IMR-90 (cell line): Measurements from ENCODE around the gene GLCE.

Experiments used
- BHLHE40 ChIP-seq: fragments of 150-350 bp; IDR thresholded peaks from 2 replicates; pipeline ENCODE4 v1.6.1; 2016; ENCODE audit warnings: mild to moderate bottlenecking, low read depth, low read length
- CHD1 ChIP-seq: IDR thresholded peaks from 2 replicates; pipeline ENCODE4 v1.6.1; 2012; ENCODE audit warnings: low read depth, low read length, improper control_type of control experiment
- CTCF ChIP-seq: conservative IDR thresholded peaks from 2 replicates; pipeline ENCODE4 v1.5.1; 2012; ENCODE audit warnings: mild to moderate bottlenecking, low read depth, low read length, improper control_type of control experiment
- FOS ChIP-seq: fragments of 150-350 bp; IDR thresholded peaks from 2 replicates; pipeline ENCODE4 v1.6.1; 2016; ENCODE audit warnings: low read depth, low read length
- MAZ ChIP-seq: IDR thresholded peaks from 2 replicates; pipeline ENCODE4 v1.6.1; 2012; ENCODE audit warnings: low read depth, mild to moderate bottlenecking, low read length, improper control_type of control experiment, moderate library complexity, borderline replicate concordance
- POLR2A ChIP-seq: IDR thresholded peaks from 2 replicates; pipeline ENCODE4 v1.6.1; 2012; ENCODE audit warnings: mild to moderate bottlenecking, low read depth, low read length
- RAD21 ChIP-seq: IDR thresholded peaks from 2 replicates; pipeline ENCODE4 v1.6.1; 2012; ENCODE audit warnings: low read length, improper control_type of control experiment
- RFX5 ChIP-seq: IDR thresholded peaks from 2 replicates; pipeline ENCODE4 v1.8.0; 2012; ENCODE audit warnings: low read depth, mild to moderate bottlenecking, low read length, moderate library complexity
- USF2 ChIP-seq: fragments of 150-350 bp; IDR thresholded peaks from 2 replicates; pipeline ENCODE4 v1.6.1; 2017; ENCODE audit warnings: mild to moderate bottlenecking, antibody characterized with exemption, low read length, low read depth

DNA sequence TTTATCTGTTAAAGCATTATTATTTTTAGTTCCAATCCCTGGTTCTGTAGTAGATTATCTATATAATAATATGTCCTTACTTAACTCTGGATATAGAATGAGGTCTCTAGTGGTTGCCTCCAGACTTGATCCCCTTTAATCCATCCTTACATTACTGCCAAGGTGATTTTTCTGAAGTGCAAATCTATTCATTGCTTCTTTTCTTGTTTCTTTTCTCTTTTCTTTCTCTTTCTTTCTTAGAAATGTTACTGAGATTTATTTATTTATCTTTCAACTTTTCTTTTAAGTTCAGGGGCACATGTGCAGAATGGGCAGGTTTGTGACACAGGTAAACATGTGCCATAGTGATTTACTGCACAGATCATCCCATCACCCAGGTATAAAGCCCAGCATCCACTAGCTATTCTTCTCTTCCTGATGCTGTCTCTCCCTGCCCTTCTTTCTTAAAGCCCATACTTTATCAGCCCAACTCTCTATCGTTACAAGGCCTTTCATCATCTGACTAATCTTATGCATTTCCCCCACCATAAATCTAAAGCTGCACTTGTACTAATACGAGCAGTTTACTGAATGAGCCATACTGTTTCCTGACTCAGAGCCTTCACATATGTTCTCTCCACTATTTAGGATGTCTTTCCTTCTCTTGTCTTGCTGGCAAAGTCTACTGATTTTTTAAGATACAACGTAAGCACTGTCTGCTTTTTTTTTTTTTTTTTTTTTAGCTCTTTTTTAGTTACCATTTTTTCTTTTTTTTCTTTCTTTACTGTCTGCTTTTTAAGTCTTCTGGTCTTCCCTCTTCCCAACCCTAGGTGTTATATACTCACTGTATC is 4.6 kb downstream of the GLCE start:
- TF ChIP-seq POLR2A (no peak), MAZ (no peak), USF2 (no peak), RFX5 (no peak), CTCF (no peak), BHLHE40 (no peak), RAD21 (no peak), FOS (no peak), CHD1 (no peak)
